ENCODE measurements around the gene VOPP1.

VOPP1 gene

GRCh38 chr7:55532150-55532917, 40.0 kb downstream of the VOPP1 start:
- no peak for DNase-seq (ENCODE audit: low spot score)

- no peak for DNase-seq (ENCODE audit: low spot score)
Observed at GRCh38 chr7:55531536-55531935, 40.8 kb downstream of the VOPP1 start.

GRCh38 chr7:55527307-55527706, 45.0 kb downstream of the VOPP1 start:
- no peak for DNase-seq (ENCODE audit: low spot score)

GRCh38 chr7:55526770-55527169, 45.5 kb downstream of the VOPP1 start:
- DNase-seq (ENCODE audit: low spot score): no peak

- no peak for DNase-seq (ENCODE audit: low spot score)
Observed at GRCh38 chr7:55526329-55526728, 46.0 kb downstream of the VOPP1 start.

- DNase-seq (ENCODE audit: low spot score): no peak
Observed at GRCh38 chr7:55524558-55525310, 47.6 kb downstream of the VOPP1 start.

GRCh38 chr7:55523366-55523765, 48.9 kb downstream of the VOPP1 start:
- peak; percentile 32 for DNase-seq (ENCODE audit: low spot score)

- no peak for DNase-seq (ENCODE audit: low spot score)
Observed at GRCh38 chr7:55521917-55522902, 50.1 kb downstream of the VOPP1 start.

GRCh38 chr7:55521512-55521911, 50.8 kb downstream of the VOPP1 start:
- DNase-seq (ENCODE audit: low spot score): no peak

GRCh38 chr7:55520426-55521140, 51.7 kb downstream of the VOPP1 start:
- DNase-seq (ENCODE audit: low spot score): no peak

GRCh38 chr7:55518836-55519235, 53.5 kb downstream of the VOPP1 start:
- DNase-seq (ENCODE audit: low spot score): no peak

- DNase-seq (ENCODE audit: low spot score): no peak
Observed at GRCh38 chr7:55517936-55518689, 54.2 kb downstream of the VOPP1 start.

GRCh38 chr7:55517191-55517633, 55.1 kb downstream of the VOPP1 start:
- DNase-seq (ENCODE audit: low spot score): no peak

GRCh38 chr7:55516409-55516808, 55.9 kb downstream of the VOPP1 start:
- no peak for DNase-seq (ENCODE audit: low spot score)

GRCh38 chr7:55515569-55516279, 56.6 kb downstream of the VOPP1 start:
- no peak for DNase-seq (ENCODE audit: low spot score)

- DNase-seq (ENCODE audit: low spot score): no peak
Observed at GRCh38 chr7:55514546-55515265, 57.6 kb downstream of the VOPP1 start.

- no peak for DNase-seq (ENCODE audit: low spot score)
Observed at GRCh38 chr7:55513868-55514267, 58.4 kb downstream of the VOPP1 start.

GRCh38 chr7:55512635-55513191, 59.6 kb downstream of the VOPP1 start:
- no peak for DNase-seq (ENCODE audit: low spot score)

- no peak for DNase-seq (ENCODE audit: low spot score)
Observed at GRCh38 chr7:55510621-55511020, 61.7 kb downstream of the VOPP1 start.
